DOHH2 (cell line): Measurements from ENCODE around the gene TBXA2R.

Experiments used
- EZH2phosphoT487 ChIP-seq: fragments of 200-600 bp; sonication (generic); IDR thresholded peaks from 2 replicates; pipeline ENCODE4 v1.6.1; 2017; ENCODE audit warnings: borderline replicate concordance, mild to moderate bottlenecking, antibody characterized with exemption, low read length, moderate library complexity, mixed read lengths
- TF ChIP-seq, protein P1 (sequence below): fragments of 200-600 bp; sonication (generic); IDR thresholded peaks from one replicate; pipeline ENCODE4 v1.5.1; 2014; ENCODE audit warnings: antibody characterized with exemption, mild to moderate bottlenecking, low read depth, low read length; ENCODE audit not compliant: poor library complexity, severe bottlenecking

DNA sequence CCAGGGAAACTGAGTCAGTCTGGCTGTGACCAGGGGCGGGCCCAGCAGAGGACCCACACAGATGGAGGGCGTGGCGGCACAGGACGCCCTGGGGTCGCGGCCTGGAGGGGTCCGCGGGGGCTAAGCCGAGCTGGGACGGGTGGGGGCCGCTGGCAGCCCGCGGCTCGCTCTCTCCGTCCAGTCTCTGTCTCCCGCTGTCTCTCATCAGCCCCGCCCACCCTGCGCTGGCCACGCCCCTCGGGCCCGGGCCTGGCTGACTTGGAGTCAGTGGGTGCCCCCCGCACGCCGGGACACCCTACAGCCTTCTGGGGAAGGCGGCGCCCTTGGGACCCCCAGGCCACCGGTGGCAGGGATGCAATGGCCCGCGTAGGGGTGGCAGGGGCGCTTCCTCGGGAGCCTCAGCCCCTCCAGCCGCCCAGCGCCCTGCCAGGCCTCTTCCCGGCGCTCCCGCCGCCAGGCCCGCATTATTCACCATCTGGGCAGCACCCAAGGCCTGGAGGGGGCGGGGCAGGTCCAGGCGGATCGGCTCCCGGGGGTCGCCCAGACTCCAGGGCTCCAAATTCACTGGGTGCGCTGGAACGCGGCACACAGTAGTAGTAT, at the start of gene TBXA2R:
- TF ChIP-seq, protein P1, sequence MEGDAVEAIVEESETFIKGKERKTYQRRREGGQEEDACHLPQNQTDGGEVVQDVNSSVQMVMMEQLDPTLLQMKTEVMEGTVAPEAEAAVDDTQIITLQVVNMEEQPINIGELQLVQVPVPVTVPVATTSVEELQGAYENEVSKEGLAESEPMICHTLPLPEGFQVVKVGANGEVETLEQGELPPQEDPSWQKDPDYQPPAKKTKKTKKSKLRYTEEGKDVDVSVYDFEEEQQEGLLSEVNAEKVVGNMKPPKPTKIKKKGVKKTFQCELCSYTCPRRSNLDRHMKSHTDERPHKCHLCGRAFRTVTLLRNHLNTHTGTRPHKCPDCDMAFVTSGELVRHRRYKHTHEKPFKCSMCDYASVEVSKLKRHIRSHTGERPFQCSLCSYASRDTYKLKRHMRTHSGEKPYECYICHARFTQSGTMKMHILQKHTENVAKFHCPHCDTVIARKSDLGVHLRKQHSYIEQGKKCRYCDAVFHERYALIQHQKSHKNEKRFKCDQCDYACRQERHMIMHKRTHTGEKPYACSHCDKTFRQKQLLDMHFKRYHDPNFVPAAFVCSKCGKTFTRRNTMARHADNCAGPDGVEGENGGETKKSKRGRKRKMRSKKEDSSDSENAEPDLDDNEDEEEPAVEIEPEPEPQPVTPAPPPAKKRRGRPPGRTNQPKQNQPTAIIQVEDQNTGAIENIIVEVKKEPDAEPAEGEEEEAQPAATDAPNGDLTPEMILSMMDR: no peak
- TF ChIP-seq EZH2phosphoT487: no peak
